Measurements from ENCODE around the gene CLCN4. TPM values are rescaled to one million over a fixed set of nuclear protein-coding genes. Genes with fewer than 3 reads are reported as not detected.

Gene CLCN4
- total and polyA plus RNA-seq, 2 of the 8 experiments (the other 6 are each of a cell fraction or from before 2014, with no cell fraction given) = 3.3 to 11.2 TPM

GRCh38 chrX:10133980-10134676 lies 22.6 kb upstream of the CLCN4 start (continued):
- TF ChIP-seq KDM5A (IDR thresholded peaks at IDR 0.05; ENCODE audit: low read length) (no peak), EZH2 (IDR thresholded peaks at IDR 0.05; ENCODE audit: low read depth, low read length, severe bottlenecking) (no peak), POLR2AphosphoS5 (IDR thresholded peaks at IDR 0.05; ENCODE audit: low read depth, low read length) (no peak)
